Right atrium auricular region (tissue), 2 donors: Measurements from ENCODE around the gene UBA5. TPM values are rescaled to one million over a fixed set of nuclear protein-coding genes. Genes with fewer than 3 reads are reported as not detected.
"Not testable (repeated sequence)": the region's sequence is repeated elsewhere in the genome, so short reads cannot be mapped to it uniquely, and the experiment has no call there.

Source experiments
- DNase-seq: peaks from one replicate; pipeline ENCODE4 v3.0.0-alpha.2; 2019; ENCODE audit warnings: low spot score
- H3K27ac ChIP-seq, 2 donors: fragments of 200-600 bp; sonication (generic); 1 replicate in 1 of 2; 2 replicates in 1 of 2; pipeline ENCODE4 v1.5.1; 2016 to 2019
- H3K27me3 ChIP-seq, 2 donors: fragments of 200-600 bp; sonication (generic); one replicate each; pipeline versions ENCODE4 v1.5.1 to v1.6.0; 2017 to 2019
- H3K36me3 ChIP-seq: fragments of 200-600 bp; sonication (generic); one replicate; pipeline ENCODE4 v1.5.1; 2016
- H3K4me1 ChIP-seq, 2 donors: fragments of 200-600 bp; sonication (generic); one replicate each; pipeline versions ENCODE4 v1.5.1 to v1.6.0; 2017 to 2019
- H3K4me3 ChIP-seq, 2 donors: fragments of 200-600 bp; sonication (generic); 1 replicate in 1 of 2; 2 replicates in 1 of 2; pipeline ENCODE4 v1.5.1; 2017 to 2019; ENCODE audit warnings: mild to moderate bottlenecking in 1 of 2, moderate library complexity in 1 of 2
- H3K9me3 ChIP-seq, 2 donors: fragments of 200-600 bp; sonication (generic); one replicate each; pipeline ENCODE4 v1.5.1; 2019
- CTCF ChIP-seq, 2 donors: fragments of 200-600 bp; sonication (generic); IDR thresholded peaks; one replicate each; pipeline ENCODE4 v1.5.1; 2019; ENCODE audit warnings: antibody characterized with exemption in 2 of 2
- total RNA-seq, 2 donors: library from RNA; depleted of rRNA; stranded (reverse); fragments of >200 nt; gene quantifications; one replicate each; pipeline ENCODE4 v1.1.0, GENCODE V29; 2016

Gene UBA5
- total RNA-seq, 2 donors from 2014 or later: 23.3 to 27.1 TPM

GRCh38 chr3:132630612-132631011 lies 29.5 kb upstream of the UBA5 start:
- Histone ChIP-seq H3K4me1 (no peaks in the 10 kb centered on the region), H3K27ac (no peak overlapping the region), H3K36me3 (peaks cover 25% of the 10 kb centered on the region), H3K27me3 (no peaks in the 10 kb centered on the region), H3K9me3 (no peaks in the 10 kb centered on the region), H3K4me3 (no peak overlapping the region)
- no peak for TF ChIP-seq CTCF (IDR thresholded peaks at IDR 0.05)
- DNase-seq: no peak

- TF ChIP-seq CTCF (IDR thresholded peaks at IDR 0.05): no peak
- H3K27ac ChIP-seq: peak overlapping the region in 1 of 2 donors; percentile 35
- H3K9me3 ChIP-seq: no peaks in the 10 kb centered on the region
- no peaks in the 10 kb centered on the region for H3K27me3 ChIP-seq
- H3K4me3 ChIP-seq: no peak overlapping the region
- peaks cover 18% of the 10 kb centered on the region for H3K36me3 ChIP-seq
- H3K4me1 ChIP-seq: no peaks in the 10 kb centered on the region
- DNase-seq: no peak
These were observed 25.1 kb upstream of the UBA5 start for GRCh38 chr3:132635052-132635451.

GRCh38 chr3:132637590-132637989 lies 22.5 kb upstream of the UBA5 start:
- TF ChIP-seq CTCF (IDR thresholded peaks at IDR 0.05): no peak
- no peak overlapping the region for H3K4me3 ChIP-seq
- H3K9me3 ChIP-seq: no peaks in the 10 kb centered on the region
- peaks cover 18% of the 10 kb centered on the region for H3K36me3 ChIP-seq
- H3K27ac ChIP-seq: no peak overlapping the region
- H3K27me3 ChIP-seq: no peaks in the 10 kb centered on the region
- no peaks in the 10 kb centered on the region for H3K4me1 ChIP-seq
- DNase-seq: no peak

- no peak for TF ChIP-seq CTCF (IDR thresholded peaks at IDR 0.05)
These were observed 21.4 kb upstream of the UBA5 start for GRCh38 chr3:132638706-132639105.

GRCh38 chr3:132641427-132641826 lies 18.7 kb upstream of the UBA5 start:
- H3K4me3 ChIP-seq, DNase-seq, H3K4me1 ChIP-seq, H3K27me3 ChIP-seq, H3K9me3 ChIP-seq, H3K27ac ChIP-seq: not testable (repeated sequence)
- peaks cover 16% of the 10 kb centered on the region for H3K36me3 ChIP-seq

More at GRCh38 chr3:132638706-132639105, 21.4 kb upstream of the UBA5 start:
- H3K4me3 ChIP-seq: no peak overlapping the region
- H3K27ac ChIP-seq: no peak overlapping the region
- no peak for DNase-seq
- no peaks in the 10 kb centered on the region for H3K27me3 ChIP-seq
- H3K4me1 ChIP-seq: no peaks in the 10 kb centered on the region
- no peaks in the 10 kb centered on the region for H3K9me3 ChIP-seq
- H3K36me3 ChIP-seq: peaks cover 18% of the 10 kb centered on the region

GRCh38 chr3:132641837-132642538 lies 18.1 kb upstream of the UBA5 start:
- no peaks in the 10 kb centered on the region for H3K4me1 ChIP-seq
- H3K36me3 ChIP-seq: peaks cover 12% of the 10 kb centered on the region
- H3K27me3 ChIP-seq: no peaks in the 10 kb centered on the region
- TF ChIP-seq CTCF (IDR thresholded peaks at IDR 0.05): peak; percentile 60 to 82
- no peak overlapping the region for H3K4me3 ChIP-seq
- no peak for DNase-seq
- H3K9me3 ChIP-seq: no peaks in the 10 kb centered on the region
- no peak overlapping the region for H3K27ac ChIP-seq
